HG03378 (cell line): ENCODE measurements around the gene CACNA2D1.
"Not testable (repeated sequence)": the region's sequence is repeated elsewhere in the genome, so short reads cannot be mapped to it uniquely, and the experiment has no call there.

Experiments used
- ATAC-seq: cut with Tn5 transposase; IDR thresholded peaks from one replicate; pipeline ENCODE4 v1.9.1; 2021; ENCODE audit warnings: mild to moderate bottlenecking, moderate library complexity; ENCODE audit not compliant: unreplicated experiment

CACNA2D1 gene

DNA sequence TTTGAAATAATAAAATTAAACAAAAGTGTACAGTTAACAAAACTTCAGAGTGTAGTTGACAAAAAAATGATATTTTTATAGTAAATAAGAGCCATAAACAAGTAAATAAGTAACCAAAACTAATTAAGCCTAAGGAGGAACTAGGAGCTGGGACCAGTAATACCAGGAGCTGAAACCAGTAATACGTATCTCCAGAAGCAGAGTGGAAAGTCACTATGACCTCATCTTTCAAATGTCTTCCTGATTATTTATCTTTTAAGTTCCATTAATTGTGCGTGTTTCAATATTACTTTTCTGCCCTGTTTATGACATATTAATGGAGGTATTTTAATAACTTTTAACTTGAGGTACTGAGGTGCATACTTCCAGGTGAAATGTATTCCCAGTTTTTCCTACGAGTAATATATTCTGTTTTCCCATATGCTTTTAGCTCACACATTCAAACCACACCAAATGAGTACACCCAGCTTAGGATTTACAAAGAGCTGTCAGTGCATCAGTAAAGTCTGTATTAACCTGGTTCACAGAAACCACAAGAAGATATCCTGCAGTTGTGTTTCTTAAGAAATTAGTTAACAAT, 390.0 kb downstream of the CACNA2D1 start:
- no peak for ATAC-seq

DNA sequence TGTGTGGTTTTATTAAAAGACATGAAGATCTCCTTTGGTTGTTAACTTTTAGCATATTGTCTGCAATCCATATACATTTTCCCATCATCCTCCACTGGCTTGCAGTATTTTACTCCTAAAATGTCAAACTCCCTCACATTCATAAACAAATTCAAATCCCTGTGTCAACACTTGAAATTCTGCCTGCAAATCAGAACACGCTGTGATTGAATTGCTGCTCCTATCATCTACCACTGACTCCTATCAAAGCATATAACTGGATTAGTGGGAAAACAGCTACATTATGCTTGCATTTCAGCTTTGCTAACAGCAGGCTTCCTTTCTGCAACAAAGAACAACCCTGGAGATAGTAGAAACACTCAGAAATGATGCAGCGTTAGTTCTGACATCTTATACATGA, 392.0 kb downstream of the CACNA2D1 start:
- no peak for ATAC-seq

DNA sequence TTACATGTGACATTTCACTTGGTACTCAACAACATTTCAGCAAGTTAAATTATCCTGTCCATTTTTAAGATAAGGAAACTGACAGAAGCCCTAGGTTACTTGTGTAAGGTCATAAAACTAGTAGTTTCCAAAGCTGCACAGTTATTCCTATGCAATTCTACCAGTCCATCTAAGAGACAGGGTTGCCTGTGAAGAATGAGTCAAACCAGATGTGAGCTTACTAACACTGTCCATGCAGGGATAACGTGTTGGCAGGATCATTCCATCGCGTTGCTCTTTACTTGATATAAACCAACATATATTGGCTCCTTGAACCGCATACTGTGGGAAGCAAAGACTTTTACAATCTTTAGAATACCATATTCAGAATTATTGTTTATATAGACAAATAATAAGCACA, 392.8 kb downstream of the CACNA2D1 start:
- ATAC-seq, result no peak

DNA sequence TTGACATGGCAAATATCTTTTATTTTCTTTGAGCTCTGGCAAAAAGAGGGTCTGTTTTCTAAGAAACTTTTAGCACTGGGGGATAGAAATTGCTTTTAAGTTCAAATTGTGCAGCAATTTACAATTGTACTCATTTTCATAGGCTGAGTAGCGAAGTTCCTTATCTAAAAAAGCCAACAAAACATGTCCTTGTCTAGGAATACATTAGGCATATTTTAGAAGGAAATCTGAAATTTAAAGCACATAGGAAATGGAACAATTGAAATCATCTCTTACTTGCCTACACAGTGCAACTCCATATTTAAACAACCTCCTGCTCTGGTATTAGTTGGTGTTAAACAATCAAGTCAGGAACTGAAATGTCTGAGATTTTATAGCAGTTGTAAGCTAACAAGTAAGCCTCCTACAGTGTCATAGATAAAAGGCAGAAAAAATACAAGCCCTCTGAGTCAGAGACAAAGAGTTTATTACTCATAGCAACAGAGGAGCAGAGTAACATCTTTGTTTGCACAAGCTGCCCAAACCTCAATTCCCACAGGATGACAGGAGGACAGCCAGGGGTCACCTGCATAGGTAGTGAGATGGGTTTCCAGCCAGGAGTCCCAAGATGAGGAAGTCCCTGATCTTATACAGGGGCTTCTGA, 393.6 kb downstream of the CACNA2D1 start:
- ATAC-seq, result no peak

DNA sequence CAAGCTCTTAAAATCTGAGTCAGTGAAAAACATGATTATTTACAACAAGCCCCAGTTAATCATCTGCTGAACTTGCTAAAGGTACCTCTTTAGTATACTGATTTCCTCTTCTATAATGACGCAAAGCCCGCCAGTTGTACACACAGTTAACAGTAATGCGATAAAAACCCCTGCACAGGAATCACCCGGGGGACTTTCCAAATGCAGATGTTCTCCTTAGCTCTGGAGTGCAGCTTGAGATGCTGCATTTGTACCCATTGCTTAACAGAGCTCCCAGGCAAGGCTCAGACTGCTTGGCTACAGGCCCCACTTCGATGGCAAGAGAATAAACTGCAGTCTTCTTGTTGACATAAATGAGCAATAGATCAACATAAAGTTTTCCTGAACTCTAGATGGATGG, 394.1 kb downstream of the CACNA2D1 start:
- ATAC-seq, result no peak

DNA sequence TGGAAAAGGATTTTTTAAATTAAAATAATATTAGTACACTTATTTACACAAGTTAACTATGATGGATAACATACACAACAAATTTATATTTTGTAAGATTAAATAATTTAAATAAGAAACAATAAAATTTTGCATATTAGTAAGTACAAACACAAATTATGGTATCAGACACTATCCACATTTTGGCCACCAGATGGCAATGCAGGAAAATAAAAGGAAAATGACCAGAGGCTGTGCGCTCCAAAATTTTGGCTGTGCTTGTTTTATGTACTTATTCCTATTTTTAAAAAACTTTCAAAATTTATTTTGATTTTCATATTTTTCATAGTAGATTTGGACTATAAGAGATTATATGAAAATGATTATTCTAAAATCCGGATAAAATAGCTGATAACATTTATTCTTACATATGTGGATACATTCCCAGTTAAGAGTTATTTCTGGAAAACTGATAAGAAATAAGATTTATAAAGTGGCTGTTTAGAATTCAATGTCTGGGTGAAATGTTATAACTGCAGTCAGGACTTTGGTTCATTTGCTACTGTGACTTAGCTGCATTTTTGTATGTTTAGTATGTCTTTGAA, 399.0 kb downstream of the CACNA2D1 start:
- peak; percentile 89 for ATAC-seq

DNA sequence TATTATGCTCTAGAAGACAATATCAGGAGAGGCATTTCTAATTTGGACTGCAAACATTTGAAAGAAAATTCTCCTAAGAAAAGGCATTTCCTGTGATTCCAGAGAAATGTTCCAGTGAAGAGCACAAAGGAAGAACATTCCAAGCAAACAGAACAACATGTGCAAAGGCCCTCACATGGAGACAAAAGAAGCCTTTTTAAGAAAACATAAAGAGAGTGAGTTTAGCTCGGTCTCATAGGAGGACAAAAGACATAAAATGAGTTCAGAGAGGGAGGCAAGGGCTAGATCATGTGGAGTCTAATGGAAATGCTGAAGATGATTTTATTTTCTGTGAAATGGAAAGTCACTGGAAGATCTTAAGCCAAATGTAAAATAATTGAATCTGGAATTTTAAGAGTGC, 404.0 kb downstream of the CACNA2D1 start:
- no peak for ATAC-seq

DNA sequence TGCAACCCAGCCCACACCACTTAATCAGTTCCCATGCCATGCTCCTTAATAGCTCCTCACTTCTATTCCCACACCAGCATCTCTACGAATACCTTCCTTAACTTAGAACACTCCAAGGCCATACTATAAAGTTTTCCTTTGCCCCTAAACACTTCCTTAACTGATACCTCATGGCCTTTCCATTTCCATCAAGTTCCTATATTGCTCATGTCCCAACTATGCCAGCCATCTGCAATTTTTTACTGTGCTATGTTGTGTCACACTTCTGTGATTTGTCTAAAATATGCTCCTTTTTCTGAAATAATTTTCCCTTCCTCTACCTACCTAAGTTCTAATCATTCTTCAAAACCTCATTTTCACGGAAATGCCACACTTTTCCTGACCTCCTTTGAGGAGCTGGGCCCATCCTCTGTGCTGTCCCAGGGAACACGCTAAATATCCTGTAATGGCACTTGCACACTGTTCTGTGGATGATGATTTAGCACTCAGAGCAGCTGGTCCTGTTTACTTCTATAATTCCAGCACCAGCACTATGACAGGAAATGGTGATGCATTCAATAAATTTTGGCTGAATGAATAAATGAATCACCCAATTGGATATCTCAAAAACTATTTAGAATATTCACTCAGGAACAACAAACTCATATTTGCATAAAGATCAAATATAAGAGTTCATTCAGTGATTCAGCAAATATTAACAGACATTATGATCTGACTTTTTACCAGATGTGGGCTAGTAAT, 407.3 kb downstream of the CACNA2D1 start:
- ATAC-seq, result no peak

DNA sequence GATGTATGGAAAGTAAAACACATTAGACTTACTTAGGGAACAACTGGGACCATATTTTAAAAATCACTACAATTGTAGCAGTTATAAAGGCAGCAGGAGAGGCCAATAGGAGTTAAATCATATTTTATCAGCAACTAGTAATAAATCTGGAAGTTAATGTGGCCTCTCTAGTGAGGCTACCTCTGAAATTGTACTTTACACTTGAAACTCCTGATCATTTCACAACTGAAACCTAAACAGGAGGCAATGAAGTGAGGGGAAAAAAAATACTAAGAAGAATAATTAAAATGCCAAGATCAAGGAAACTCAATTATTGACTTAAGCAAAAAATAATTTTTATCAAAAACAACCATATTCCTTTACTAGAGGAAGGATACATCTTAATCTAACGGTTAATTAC, 408.1 kb downstream of the CACNA2D1 start:
- ATAC-seq, result no peak

DNA sequence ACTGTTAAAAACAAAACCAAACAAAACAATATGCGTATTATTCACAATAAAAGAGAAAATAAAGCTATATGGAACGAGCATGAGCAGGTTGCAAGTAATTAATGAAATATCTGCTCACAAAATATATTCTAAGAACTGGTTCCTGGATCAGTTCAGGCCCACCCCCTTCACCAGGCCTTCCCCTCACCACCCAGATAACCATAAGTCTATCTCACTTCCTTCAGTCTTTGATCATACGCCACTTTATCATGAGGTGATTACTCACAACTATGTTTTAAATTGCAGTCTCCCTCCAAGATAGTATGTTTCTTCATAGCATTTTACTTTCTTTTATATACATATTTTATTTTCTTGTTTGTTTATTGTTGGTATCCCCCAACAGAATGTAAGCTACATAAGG, 410.7 kb downstream of the CACNA2D1 start:
- ATAC-seq, result no peak

DNA sequence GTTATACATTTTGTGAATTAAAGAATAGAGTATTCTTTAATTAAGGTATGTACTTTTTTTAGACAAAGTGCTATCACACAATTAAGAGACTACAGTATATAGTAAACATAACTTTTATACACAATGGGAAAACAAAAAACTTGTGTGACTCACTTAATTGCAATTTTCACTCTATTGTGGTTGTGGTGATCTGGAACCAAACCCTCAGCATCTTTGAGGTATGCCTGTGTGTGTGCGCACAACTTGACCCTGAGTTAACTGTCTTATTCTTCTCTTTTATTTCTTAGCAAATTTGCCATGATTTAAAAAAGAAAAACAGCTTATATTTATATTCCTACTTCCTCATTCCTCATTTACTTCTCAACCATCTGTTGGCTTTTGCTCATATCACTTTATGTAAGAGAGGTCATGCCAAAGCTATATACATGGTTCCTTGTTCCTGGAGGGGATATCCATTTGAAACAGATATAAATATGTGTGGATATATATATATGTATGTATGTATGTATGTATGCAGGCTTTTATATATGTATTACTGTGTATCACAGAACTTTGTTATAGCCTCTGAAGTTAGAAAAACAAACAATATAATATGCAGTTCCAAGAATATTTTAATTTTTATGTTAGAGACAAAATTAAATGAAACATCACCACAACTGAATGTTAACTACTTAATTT, 414.2 kb downstream of the CACNA2D1 start:
- no peak for ATAC-seq

DNA sequence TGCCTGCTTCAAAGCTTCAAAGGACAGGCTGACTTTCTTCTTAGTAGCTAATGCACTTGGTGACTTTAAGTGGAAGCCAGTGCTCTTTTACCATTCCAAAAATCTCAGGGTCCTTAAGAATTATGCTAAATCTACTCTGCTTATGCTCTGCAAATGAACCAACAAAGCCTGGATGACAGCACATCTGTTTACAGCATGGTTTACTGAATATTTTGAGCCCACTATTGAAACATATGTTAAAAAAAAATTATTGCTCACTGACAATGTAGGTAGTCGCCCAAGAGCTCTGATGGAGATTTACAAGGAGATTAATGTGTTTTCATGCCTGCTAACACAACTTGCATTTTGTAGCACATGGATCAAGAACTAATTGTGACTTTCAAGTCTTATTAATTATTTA, 415.5 kb downstream of the CACNA2D1 start:
- no peak for ATAC-seq

DNA sequence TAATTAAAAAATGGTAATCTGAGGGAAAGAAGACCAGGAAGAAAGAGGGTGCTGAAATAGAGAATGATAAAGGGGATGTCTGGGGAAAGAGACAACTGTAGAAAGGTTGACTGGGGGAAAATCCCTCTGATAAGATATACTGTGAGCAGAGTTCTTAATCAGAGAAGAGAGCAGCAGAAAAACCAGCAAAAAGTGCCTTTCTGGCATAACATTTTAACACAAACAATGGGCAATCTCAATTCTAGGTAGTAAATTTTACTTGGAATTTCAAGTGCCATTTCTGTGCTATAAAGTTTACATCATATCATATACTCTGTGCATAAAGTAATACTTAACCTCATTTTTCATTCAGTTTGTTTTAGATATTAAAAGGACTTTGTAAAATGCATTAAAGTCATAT, 421.9 kb downstream of the CACNA2D1 start:
- no peak for ATAC-seq

DNA sequence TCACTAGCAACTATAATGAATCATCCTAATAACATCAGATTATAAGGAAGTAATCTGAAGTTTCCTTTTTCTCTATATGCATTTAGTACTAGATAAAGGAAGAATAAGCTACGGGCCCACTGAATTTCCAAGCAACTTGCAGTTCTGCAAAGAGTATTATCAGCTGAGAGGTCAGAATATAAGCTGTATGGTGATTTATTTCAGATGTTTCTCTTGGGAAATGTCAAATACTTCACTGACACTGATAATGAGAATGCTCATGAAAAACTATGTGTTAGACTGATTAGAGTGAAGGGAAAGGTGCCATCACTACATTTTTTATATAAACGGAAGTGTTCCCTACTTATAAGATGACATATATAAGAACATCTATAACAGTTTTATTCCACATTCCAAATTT, 422.5 kb downstream of the CACNA2D1 start:
- ATAC-seq, result no peak

DNA sequence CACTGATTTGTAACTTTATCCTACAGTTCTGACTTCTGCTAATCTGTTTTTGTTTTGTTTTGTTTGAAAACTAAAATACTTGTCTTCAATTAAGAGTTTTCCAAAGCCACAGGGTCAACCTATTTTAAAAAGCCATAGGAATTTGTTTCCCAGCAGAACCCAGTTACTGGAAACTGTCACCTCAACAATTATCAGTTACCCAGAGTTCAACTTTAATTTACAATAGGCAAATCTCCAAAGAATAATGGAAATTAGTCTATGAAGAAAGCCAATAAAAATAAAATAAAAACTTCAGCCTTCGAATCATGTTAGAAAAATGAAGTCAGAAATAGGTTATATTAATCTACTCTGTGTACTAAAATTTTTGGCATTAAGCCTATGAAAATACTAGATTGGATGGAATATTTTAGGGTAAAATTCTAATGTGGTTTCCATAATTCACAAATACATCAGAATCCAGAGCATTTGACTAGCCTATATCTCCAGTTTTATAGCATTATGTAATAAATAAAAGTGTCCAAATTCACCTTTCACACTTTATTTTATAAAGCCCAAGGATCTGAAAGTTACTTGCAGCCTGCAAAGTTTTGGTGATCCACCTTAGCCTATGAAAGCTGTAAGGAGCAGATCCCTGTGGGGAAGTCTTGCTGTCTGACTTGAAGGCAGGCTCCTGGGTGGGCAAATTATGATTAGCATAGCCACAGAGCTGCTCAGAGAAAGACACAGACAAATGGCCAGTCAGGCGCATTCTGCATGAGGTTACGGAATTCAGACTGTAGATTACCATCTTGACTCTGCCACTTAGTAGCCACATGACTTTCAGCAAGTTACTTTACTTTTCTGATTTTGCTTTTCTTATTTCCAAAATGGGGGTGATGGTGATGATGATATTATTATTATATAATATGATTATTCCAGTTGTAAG, 423.8 kb downstream of the CACNA2D1 start:
- no peak for ATAC-seq

DNA sequence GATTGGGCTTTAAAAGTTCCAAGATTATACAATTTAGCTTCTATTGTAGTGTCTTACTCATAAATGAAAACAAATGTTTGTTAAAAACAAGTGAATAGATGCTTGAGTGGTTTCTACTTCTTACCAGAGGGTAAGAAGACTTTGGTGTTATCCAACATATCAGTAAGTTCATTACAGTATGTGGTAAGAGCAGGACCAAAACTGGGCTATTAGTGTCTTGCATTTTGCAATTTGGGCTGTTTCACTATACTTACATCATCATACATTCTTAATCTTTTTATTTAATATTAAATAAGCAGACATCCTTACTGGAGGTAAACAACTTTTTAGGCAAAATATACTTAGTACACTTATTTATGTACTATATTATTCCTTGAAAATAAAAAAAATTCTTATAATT, 425.4 kb downstream of the CACNA2D1 start:
- ATAC-seq, result no peak

DNA sequence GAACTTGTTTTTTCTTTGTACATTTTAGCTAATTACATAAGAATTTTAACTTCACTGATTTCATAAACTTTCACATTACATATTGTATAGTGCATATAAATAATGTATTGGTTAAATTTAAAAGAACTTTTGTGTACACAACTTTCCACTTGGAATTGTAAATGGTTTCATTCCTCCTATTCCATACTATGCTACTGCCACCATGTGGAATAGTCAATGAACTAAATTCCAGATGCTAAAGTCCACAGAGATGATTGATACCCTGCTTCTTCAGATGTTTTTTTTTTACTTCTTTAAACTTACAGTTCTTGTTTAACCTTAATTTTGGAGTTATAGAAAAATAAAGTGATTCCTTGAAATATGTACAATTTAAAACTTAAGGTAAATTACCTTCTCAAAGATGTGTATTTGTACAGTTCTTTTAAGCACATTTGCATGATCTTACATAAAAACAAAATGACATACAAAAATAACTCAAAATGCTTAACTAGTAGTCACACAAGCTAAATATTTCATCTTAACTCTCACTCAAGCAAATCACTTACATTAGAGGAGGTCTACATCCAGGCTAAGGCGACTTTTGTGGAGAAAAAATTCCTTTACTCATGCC, 426.1 kb downstream of the CACNA2D1 start:
- ATAC-seq, result no peak

DNA sequence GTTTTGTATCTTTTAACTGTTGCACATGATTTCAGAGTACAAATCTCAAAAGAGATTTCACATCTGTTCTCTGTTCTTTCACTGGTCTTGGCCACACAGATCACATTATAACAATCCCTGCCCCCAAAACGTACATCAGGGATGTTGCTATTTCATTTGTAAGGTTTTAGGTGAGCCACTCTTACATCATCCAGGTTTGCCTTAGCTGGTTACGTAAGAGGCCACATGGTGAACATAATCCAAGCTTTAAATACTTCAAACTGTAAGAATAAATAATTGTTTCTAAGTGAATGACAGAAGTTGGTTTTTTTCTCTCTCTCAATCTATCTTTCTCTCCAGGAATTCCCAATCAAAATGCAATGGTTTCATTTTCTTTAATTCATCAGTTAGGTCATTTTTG, 427.8 kb downstream of the CACNA2D1 start:
- no peak for ATAC-seq

DNA sequence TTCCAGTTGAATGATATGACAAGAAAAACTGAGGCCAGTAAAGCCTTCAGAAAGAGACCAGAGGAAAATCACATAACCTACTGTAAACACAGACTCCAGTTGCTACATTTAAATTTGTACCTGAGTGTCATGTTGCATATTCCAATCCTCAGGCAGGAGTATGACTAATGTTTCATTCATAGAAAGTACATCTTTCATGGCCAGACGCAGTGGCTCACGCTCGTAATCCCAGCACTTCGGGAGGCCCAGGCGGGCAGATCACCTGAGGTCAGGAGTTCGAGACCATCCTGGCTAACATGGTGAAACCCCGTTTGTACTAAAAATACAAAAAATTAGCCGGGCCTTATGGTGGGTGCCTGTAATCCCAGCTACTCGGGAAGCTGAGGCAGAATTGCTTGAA, 429.0 kb downstream of the CACNA2D1 start:
- ATAC-seq, result not testable (repeated sequence)

DNA sequence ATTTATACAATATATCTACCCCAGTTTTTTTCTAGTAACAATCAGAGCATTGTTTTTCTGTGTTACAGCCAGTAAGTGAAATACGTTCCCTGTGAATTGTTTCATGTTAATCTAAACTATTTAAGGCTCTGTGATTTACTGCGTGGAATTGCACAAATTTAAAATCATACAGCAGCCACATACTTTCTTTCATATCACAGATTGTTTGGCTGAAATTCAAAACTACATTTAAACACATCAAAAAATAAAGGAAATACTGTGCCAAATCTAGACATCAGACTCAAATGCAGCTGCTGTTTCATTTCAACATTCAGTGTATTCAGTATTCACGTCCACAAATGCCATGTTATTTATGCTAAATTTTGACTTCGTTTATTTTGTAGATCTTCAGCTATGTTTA, 431.1 kb downstream of the CACNA2D1 start:
- ATAC-seq, result no peak
